CD4-positive, CD25-positive, alpha-beta regulatory T cell (primary cell): ENCODE measurements around the gene EGFL7. TPM values are rescaled to one million over a fixed set of nuclear protein-coding genes. Genes with fewer than 3 reads are reported as not detected.

Source experiments
- ATAC-seq, 2 donors: fragments of 150-1000 bp; cut with Tn5 transposase; one replicate each; pipeline ENCODE4 v1.10.0; 2021; ENCODE audit warnings: low read depth in 2 of 2, moderate number of reproducible peaks in 2 of 2, moderate library complexity in 1 of 2
- DNase-seq, 3 donors: peaks; one replicate each; pipeline versions ENCODE4 v3.0.0 to v3.0.0-alpha.2; 2012 to 2022; ENCODE audit warnings: mixed read lengths in 1 of 3
- H3K27ac ChIP-seq: one replicate; pipeline ENCODE4 v1.7.0; 2013; ENCODE audit warnings: mild to moderate bottlenecking, low read length; ENCODE audit not compliant: insufficient read depth, poor library complexity, severe bottlenecking
- H3K27me3 ChIP-seq: one replicate; pipeline ENCODE4 v1.7.0; 2013; ENCODE audit warnings: low read length; ENCODE audit not compliant: control insufficient read depth, insufficient read depth
- H3K36me3 ChIP-seq: one replicate; pipeline ENCODE4 v1.7.0; 2013; ENCODE audit warnings: mild to moderate bottlenecking, low read length, moderate library complexity; ENCODE audit not compliant: control insufficient read depth, insufficient read depth
- H3K4me1 ChIP-seq: 2 replicates; pipeline ENCODE4 v1.7.0; 2013; ENCODE audit warnings: mild to moderate bottlenecking, low read length; ENCODE audit not compliant: insufficient read depth, control insufficient read depth, poor library complexity, severe bottlenecking
- H3K4me3 ChIP-seq: one replicate; pipeline ENCODE4 v1.7.0; 2013; ENCODE audit warnings: low read depth, mild to moderate bottlenecking, low read length, moderate library complexity
- H3K9me3 ChIP-seq, 2 experiments: 1 replicate in 1 of 2; 2 replicates in 1 of 2; pipeline ENCODE4 v1.7.0; 2013; ENCODE audit warnings: low read length in 2 of 2, mild to moderate bottlenecking in 1 of 2, moderate library complexity in 1 of 2; ENCODE audit not compliant: control insufficient read depth in 2 of 2
- H3K27ac Mint-ChIP-seq, 3 donors: one replicate each; pipeline ENCODE4 v1.8.0; 2020 to 2022; ENCODE audit warnings: mild to moderate bottlenecking in 3 of 3, mixed read lengths in 3 of 3, moderate library complexity in 2 of 3
- H3K27me3 Mint-ChIP-seq: one replicate; pipeline ENCODE4 v1.8.0; 2022; ENCODE audit warnings: mild to moderate bottlenecking, mixed read lengths
- H3K36me3 Mint-ChIP-seq: one replicate; pipeline ENCODE4 v1.8.0; 2020; ENCODE audit warnings: mixed read lengths
- H3K4me1 Mint-ChIP-seq, 4 donors: one replicate each; pipeline ENCODE4 v1.8.0; 2020 to 2022; ENCODE audit warnings: mixed read lengths in 4 of 4, mild to moderate bottlenecking in 1 of 4
- H3K4me3 Mint-ChIP-seq, 4 donors: one replicate each; pipeline ENCODE4 v1.8.0; 2020 to 2022; ENCODE audit warnings: mild to moderate bottlenecking in 4 of 4, mixed read lengths in 4 of 4, moderate library complexity in 3 of 4
- H3K9me3 Mint-ChIP-seq, 7 donors: one replicate each; pipeline ENCODE4 v1.8.0; 2020 to 2022; ENCODE audit warnings: mixed read lengths in 7 of 7, mild to moderate bottlenecking in 3 of 7, moderate library complexity in 2 of 7
- polyA plus RNA-seq, 4 donors: library from polyadenylated mRNA; unstranded; fragments of 300-500 nt; fragmentation: Illumina TruSeq; gene quantifications; one replicate each; pipeline ENCODE4 v1.2.3, GENCODE V29; 2021
- total RNA-seq: library from RNA; stranded (reverse); gene quantifications from one replicate; pipeline ENCODE4 v1.2.3, GENCODE V29; 2022

Gene EGFL7
- total and polyA plus RNA-seq, 5 donors from 2014 or later: 1.7 TPM; not detected in 4

DNA sequence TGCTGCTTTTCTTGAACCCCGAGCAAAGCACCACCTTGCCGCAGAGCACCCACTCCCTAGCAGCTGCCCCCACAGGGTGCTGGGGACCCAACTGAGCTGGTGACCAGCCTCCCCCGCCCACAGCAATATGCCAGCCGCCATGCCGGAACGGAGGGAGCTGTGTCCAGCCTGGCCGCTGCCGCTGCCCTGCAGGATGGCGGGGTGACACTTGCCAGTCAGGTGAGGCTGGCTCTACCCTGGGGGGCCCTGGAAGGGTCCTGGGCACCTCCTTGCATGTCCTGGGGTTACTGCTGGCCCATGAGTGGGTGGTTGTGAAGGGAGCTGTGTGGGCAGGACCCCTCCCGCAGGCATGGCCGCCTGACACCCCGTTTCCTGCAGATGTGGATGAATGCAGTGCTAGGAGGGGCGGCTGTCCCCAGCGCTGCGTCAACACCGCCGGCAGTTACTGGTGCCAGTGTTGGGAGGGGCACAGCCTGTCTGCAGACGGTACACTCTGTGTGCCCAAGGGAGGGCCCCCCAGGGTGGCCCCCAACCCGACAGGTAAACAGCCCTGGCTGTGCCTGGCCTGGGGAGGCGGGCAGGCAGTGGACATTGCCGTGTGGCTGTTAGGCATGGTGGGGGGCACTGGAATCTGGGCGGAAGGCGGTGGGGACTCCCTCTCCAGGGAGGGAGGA lies 7.2 kb downstream of the EGFL7 start:
- H3K4me1 ChIP-seq: peaks cover 5% of the 10 kb centered on the region
- no peaks in the 10 kb centered on the region for H3K27me3 ChIP-seq
- peaks cover 10% of the 10 kb centered on the region for H3K27me3 Mint-ChIP-seq
- H3K9me3 Mint-ChIP-seq: no peaks in the 10 kb centered on the region
- DNase-seq: no peak
- H3K4me1 Mint-ChIP-seq: peaks cover 0 to 3% (median 0%) of the 10 kb centered on the region in 4 donors
- no peak overlapping the region for H3K27ac Mint-ChIP-seq
- no peak overlapping the region for H3K4me3 Mint-ChIP-seq
- no peaks in the 10 kb centered on the region for H3K36me3 ChIP-seq
- no peaks in the 10 kb centered on the region for H3K36me3 Mint-ChIP-seq
- H3K4me3 ChIP-seq: no peak overlapping the region
- ATAC-seq: no peak
- H3K9me3 ChIP-seq: no peaks in the 10 kb centered on the region
- H3K27ac ChIP-seq: no peak overlapping the region

DNA sequence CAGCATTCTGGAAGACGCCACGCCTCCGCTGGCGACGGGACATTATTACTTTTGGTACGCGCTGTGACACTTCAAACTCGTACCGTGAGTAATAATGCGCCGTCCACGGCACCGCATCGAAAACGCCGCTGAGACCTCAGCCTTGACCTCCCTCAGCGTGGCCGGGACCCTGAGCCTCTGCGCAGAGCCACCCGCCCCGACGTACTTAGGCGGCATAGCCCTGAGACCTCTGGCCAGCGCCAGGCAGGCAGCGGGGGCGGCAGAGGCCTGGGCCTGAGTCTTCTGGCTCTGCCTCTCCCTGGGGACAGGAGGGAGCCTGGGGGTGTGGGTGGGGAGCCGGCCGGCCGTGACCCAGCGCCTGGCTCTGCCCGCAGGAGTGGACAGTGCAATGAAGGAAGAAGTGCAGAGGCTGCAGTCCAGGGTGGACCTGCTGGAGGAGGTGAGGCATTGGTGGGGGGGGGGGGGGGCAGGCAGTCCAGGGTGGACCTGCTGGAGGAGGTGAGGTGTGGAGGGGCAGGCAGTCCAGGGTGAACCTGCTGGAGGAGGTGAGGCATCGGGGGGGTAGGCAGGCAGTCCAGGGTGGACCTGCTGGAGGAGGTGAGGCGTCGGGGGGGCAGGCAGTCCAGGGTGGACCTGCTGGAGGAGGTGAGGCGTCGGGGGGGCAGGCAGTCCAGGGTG lies 8.0 kb downstream of the EGFL7 start:
- DNase-seq: no peak
- H3K4me3 Mint-ChIP-seq: no peak overlapping the region
- H3K27ac Mint-ChIP-seq: no peak overlapping the region
- H3K4me1 ChIP-seq: no peaks in the 10 kb centered on the region
- H3K4me3 ChIP-seq: no peak overlapping the region
- no peak overlapping the region for H3K27ac ChIP-seq
- H3K9me3 Mint-ChIP-seq: no peaks in the 10 kb centered on the region
- H3K36me3 Mint-ChIP-seq: no peaks in the 10 kb centered on the region
- H3K4me1 Mint-ChIP-seq: no peaks in the 10 kb centered on the region
- H3K36me3 ChIP-seq: no peaks in the 10 kb centered on the region
- no peak for ATAC-seq
- no peaks in the 10 kb centered on the region for H3K27me3 ChIP-seq
- no peaks in the 10 kb centered on the region for H3K9me3 ChIP-seq
- H3K27me3 Mint-ChIP-seq: peaks cover 7% of the 10 kb centered on the region

DNA sequence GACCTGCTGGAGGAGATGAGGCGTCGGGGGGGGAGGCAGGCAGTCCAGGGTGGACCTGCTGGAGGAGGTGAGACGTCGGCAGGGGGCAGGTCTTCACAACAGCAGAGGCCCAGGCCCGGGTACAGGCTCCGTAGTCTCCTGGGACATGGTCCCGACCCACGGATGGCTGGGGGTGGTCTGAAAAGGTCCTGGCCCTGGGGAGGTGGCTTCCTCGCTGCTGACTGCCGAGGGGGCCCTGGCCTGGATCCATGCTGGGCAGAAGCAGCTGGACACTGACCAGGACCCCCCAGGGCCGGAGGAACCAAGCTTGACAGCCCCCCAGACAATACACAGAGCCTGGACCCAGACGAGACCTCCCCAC lies 8.5 kb downstream of the EGFL7 start:
- no peak for DNase-seq
- Histone ChIP-seq H3K27ac (no peak overlapping the region), H3K27me3 (no peaks in the 10 kb centered on the region), H3K9me3 (no peaks in the 10 kb centered on the region), H3K36me3 (peaks cover under 1% of the 10 kb centered on the region), H3K4me1 (no peaks in the 10 kb centered on the region), H3K4me3 (no peak overlapping the region)
- no peak for ATAC-seq
- Mint-ChIP-seq H3K4me1 (no peaks in the 10 kb centered on the region), H3K27ac (no peak overlapping the region), H3K4me3 (no peak overlapping the region), H3K9me3 (no peaks in the 10 kb centered on the region), H3K36me3 (no peaks in the 10 kb centered on the region), H3K27me3 (peaks cover 7% of the 10 kb centered on the region)

DNA sequence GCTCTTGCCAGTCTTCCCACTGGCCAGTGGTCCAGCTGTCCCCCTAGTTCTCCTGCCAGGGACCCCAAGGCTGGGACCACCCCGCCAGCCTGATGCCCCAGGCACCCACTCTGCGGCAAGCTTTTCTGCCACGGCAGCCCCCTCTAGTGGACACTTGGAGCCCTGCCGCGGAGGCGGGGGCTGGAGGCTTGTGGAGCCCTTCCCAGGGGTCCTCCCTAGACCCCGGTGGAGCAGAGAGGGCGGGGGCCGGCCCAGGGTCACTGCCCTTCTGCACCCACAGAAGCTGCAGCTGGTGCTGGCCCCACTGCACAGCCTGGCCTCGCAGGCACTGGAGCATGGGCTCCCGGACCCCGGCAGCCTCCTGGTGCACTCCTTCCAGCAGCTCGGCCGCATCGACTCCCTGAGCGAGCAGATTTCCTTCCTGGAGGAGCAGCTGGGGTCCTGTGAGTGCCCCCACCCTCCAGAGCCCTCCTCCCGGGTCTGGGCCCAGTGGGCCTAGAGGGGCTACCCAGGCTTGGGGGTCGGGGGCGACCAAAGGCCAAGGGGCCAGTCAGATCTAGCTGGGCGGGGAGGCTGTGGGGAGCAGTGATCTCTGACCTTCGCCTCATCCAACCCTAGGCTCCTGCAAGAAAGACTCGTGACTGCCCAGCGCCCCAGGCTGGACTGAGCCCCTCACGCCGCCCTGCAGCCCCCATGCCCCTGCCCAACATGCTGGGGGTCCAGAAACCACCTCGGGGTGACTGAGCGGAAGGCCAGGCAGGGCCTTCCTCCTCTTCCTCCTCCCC lies 9.1 kb downstream of the EGFL7 start:
- H3K9me3 Mint-ChIP-seq: no peaks in the 10 kb centered on the region
- H3K4me1 ChIP-seq: no peaks in the 10 kb centered on the region
- H3K36me3 Mint-ChIP-seq: no peaks in the 10 kb centered on the region
- no peak overlapping the region for H3K4me3 Mint-ChIP-seq
- no peak overlapping the region for H3K4me3 ChIP-seq
- peak in 1 of 3 donors; percentile 20 for DNase-seq
- no peak overlapping the region for H3K27ac ChIP-seq
- peaks cover 2% of the 10 kb centered on the region for H3K36me3 ChIP-seq
- peaks cover 2% of the 10 kb centered on the region for H3K27me3 Mint-ChIP-seq
- H3K27me3 ChIP-seq: no peaks in the 10 kb centered on the region
- H3K4me1 Mint-ChIP-seq: no peaks in the 10 kb centered on the region
- H3K27ac Mint-ChIP-seq: no peak overlapping the region
- H3K9me3 ChIP-seq: no peaks in the 10 kb centered on the region
- no peak for ATAC-seq

DNA sequence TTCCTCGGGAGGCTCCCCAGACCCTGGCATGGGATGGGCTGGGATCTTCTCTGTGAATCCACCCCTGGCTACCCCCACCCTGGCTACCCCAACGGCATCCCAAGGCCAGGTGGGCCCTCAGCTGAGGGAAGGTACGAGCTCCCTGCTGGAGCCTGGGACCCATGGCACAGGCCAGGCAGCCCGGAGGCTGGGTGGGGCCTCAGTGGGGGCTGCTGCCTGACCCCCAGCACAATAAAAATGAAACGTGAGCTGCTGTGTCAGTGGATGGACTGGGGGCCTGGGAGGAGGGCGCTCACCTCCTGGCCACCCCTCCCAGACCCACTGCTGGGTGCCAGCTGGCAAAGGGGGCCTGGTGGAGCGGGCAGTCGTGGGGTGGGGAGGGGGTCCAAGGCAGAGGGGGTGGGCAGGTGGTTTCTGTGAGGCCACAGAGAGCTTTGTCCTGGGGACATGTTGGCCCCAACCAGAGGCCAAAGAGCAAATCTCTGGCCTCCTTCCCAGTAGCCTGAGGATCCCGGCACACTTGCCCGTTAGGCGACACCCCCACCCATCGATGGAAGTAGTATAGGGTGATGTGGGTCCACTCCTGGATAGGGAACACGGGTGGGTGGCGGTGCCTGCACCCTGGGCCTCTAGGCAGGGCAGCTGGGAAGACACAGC lies 9.8 kb downstream of the EGFL7 start:
- no peaks in the 10 kb centered on the region for H3K4me1 Mint-ChIP-seq
- no peaks in the 10 kb centered on the region for H3K27me3 ChIP-seq

DNA sequence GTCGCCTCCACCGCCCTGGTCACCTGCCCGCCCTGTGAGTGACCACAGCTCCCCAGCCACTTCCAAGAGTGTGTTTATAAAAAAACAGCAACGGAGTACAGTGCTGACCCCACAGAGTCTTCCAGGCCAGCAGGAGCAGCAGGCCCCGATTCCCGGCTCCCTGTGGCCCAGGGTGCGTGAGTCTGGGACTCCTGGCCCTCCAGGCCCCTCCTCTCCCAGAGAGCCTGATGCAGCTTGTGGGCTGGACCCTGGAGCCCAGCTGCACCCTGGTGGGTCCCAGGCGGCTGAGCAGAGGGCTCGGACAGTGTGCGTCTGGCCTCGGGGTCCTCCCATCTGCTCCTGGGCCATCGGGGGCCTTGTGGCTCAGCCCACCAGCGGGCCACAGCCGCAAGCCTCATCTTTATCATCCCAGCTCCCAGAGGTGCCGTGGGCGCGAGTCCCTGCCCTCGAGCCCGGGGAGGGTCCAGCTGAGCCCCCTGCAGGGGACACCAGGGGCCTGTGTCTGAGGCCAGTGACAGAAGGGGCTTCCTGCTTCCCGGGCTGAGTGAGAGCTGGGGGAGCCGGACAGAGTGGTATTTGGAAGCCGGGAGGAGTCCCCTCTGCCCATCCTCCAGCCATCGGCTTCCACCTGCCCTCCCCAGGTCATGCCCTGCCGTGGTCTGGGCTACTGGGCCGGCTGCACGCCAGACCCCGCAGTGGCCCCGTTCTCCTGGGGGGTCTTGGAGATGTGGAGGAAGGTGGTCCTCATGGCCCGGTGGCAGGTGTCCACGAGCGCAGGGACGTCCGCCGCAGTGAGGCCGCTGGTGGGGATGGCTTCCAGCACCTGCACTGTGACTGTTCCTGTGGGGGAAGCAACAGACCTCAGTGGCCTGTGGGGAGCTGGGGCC lies 10.6 kb downstream of the EGFL7 start:
- H3K4me3 Mint-ChIP-seq: no peak overlapping the region
- ATAC-seq: no peak

More for the DNA sequence above, 9.8 kb downstream of the EGFL7 start:
- Histone ChIP-seq H3K4me3 (no peak overlapping the region), H3K36me3 (peaks cover 2% of the 10 kb centered on the region), H3K9me3 (no peaks in the 10 kb centered on the region), H3K27ac (no peak overlapping the region), H3K4me1 (no peaks in the 10 kb centered on the region)
- H3K9me3 Mint-ChIP-seq: no peaks in the 10 kb centered on the region
- DNase-seq (no peak), ATAC-seq (no peak)
- H3K27ac Mint-ChIP-seq: no peak overlapping the region
- no peak overlapping the region for H3K4me3 Mint-ChIP-seq
- H3K27me3 Mint-ChIP-seq: no peaks in the 10 kb centered on the region
- no peaks in the 10 kb centered on the region for H3K36me3 Mint-ChIP-seq

More for the DNA sequence above, 10.6 kb downstream of the EGFL7 start:
- H3K36me3 Mint-ChIP-seq: no peaks in the 10 kb centered on the region
- no peaks in the 10 kb centered on the region for H3K27me3 Mint-ChIP-seq
- H3K27me3 ChIP-seq: no peaks in the 10 kb centered on the region
- H3K27ac ChIP-seq: no peak overlapping the region
- no peak overlapping the region for H3K27ac Mint-ChIP-seq
- peaks cover 2% of the 10 kb centered on the region for H3K36me3 ChIP-seq
- H3K9me3 Mint-ChIP-seq: no peaks in the 10 kb centered on the region
- H3K9me3 ChIP-seq: no peaks in the 10 kb centered on the region
- H3K4me1 Mint-ChIP-seq: no peaks in the 10 kb centered on the region
- no peak overlapping the region for H3K4me3 ChIP-seq
- no peak for DNase-seq
- H3K4me1 ChIP-seq: no peaks in the 10 kb centered on the region
